Erythroblast (primary cell): ENCODE results near the gene KIF3C.

Experiments used
- GATA1 ChIP-seq: IDR thresholded peaks from 2 replicates; pipeline ENCODE4 v1.6.1; 2011; ENCODE audit warnings: low read depth, mild to moderate bottlenecking, control low read depth, low read length, moderate library complexity
- POLR2A ChIP-seq: IDR thresholded peaks from 2 replicates; pipeline ENCODE4 v1.6.1; 2011; ENCODE audit warnings: mild to moderate bottlenecking, low read length

- no peak for TF ChIP-seq POLR2A
- TF ChIP-seq GATA1, result no peak
Measured at GRCh38 chr2:26009567-26009963, 27.3 kb upstream of the KIF3C start.
